Measurements from ENCODE around the gene PC. TPM values are rescaled to one million over a fixed set of nuclear protein-coding genes. Genes with fewer than 3 reads are reported as not detected.

PC gene
- total and polyA plus RNA-seq, 4 experiments from 2014 or later: 2.9 to 7.7 (median 5.4) TPM

- Histone ChIP-seq H3K4me1 (ENCODE audit: insufficient read depth, low read length) (no peaks in the 10 kb centered on the region), H3K27me3 (ENCODE audit: insufficient read depth, low read length) (no peaks in the 10 kb centered on the region), H3K9me3 (ENCODE audit: control insufficient read depth in 1 of 2, low read length in 2 of 2) (peaks cover 0 to 3% of the 10 kb centered on the region in 2 donors), H3K4me3 (ENCODE audit: low read length in 2 of 2) (no peak within 1 kb of the TSS), H3K36me3 (ENCODE audit: insufficient read depth, low read length) (no peaks in the 10 kb centered on the region), H3K27ac (ENCODE audit: low read depth, low read length) (no peak within 1 kb of the TSS)
- ChIA-PET POLR2A (ENCODE audit: partially characterized antibody) (no interaction called here), CTCF (ENCODE audit: partially characterized antibody) (interaction anchor here (1.5 kb wide), 1 partner anchor 17 kb away, joined by 4 read pairs; no protein-coding TSS in a partner anchor)
- peaks cover 8 to 12% of the 10 kb centered on the region in 2 donors for H3K27me3 Mint-ChIP-seq
- H3K9me3 Mint-ChIP-seq: peaks cover 0 to 13% (median 6%) of the 10 kb centered on the region in 8 donors
- H3K4me1 Mint-ChIP-seq: no peaks in the 10 kb centered on the region
- H3K4me3 Mint-ChIP-seq: no peak within 1 kb of the TSS
- H3K36me3 Mint-ChIP-seq: peaks cover 0 to 2% of the 10 kb centered on the region in 2 donors
- intact Hi-C loops (cut with micrococcal nuclease): loop anchor here (10.0 kb wide), 1 partner anchor 280 kb away; no protein-coding TSS in a partner anchor
- peak within 1 kb of the TSS in 1 of 7 donors; percentile 38 for H3K27ac Mint-ChIP-seq
- no peak for DNase-seq
These were observed 16.7 kb upstream of the PC start, which contains the start of gene C11orf86 for GRCh38 chr11:66974724-66975404. C11orf86 (plus strand) TSS chr11:66975304; CDS start chr11:66975363, 59 bp downstream.

- peaks cover 0 to 10% (median 3%) of the 10 kb centered on the region in 8 donors for H3K9me3 Mint-ChIP-seq
- CTCF ChIA-PET (ENCODE audit: partially characterized antibody): no interaction called here
These were observed 15.9 kb upstream of the PC start for GRCh38 chr11:66973956-66974580.

GRCh38 chr11:66971488-66971887 lies 13.3 kb upstream of the PC start:
- H3K27me3 ChIP-seq (ENCODE audit: insufficient read depth, low read length): no peaks in the 10 kb centered on the region
- Mint-ChIP-seq H3K9me3 (peaks cover 0 to 5% (median 0%) of the 10 kb centered on the region in 8 donors), H3K36me3 (no peaks in the 10 kb centered on the region), H3K27ac (no peak overlapping the region), H3K4me3 (no peak overlapping the region), H3K4me1 (no peaks in the 10 kb centered on the region), H3K27me3 (peaks cover 6 to 10% of the 10 kb centered on the region in 2 donors)
- DNase-seq: no peak
- H3K4me1 ChIP-seq (ENCODE audit: insufficient read depth, low read length): no peaks in the 10 kb centered on the region
- H3K27ac ChIP-seq (ENCODE audit: low read depth, low read length): no peak overlapping the region
- no peak overlapping the region for H3K4me3 ChIP-seq (ENCODE audit: low read length in 2 of 2)
- no peaks in the 10 kb centered on the region for H3K9me3 ChIP-seq (ENCODE audit: control insufficient read depth in 1 of 2, low read length in 2 of 2)
- ChIA-PET POLR2A (ENCODE audit: partially characterized antibody) (no interaction called here), CTCF (ENCODE audit: partially characterized antibody) (no interaction called here)
- intact Hi-C loops (cut with micrococcal nuclease): loop anchor here (10.0 kb wide), 1 partner anchor 277 kb away; no protein-coding TSS in a partner anchor
- no peaks in the 10 kb centered on the region for H3K36me3 ChIP-seq (ENCODE audit: insufficient read depth, low read length)

More at GRCh38 chr11:66973956-66974580, 15.9 kb upstream of the PC start:
- no peaks in the 10 kb centered on the region for H3K36me3 Mint-ChIP-seq
- H3K4me3 Mint-ChIP-seq: no peak overlapping the region
- H3K27ac ChIP-seq (ENCODE audit: low read depth, low read length): no peak overlapping the region
- POLR2A ChIA-PET (ENCODE audit: partially characterized antibody): no interaction called here
- H3K27me3 Mint-ChIP-seq: peaks cover 8 to 10% of the 10 kb centered on the region in 2 donors
- intact Hi-C loops (cut with micrococcal nuclease): loop anchor here (10.0 kb wide), 1 partner anchor 279 kb away; no protein-coding TSS in a partner anchor
- H3K27ac Mint-ChIP-seq: peak overlapping the region in 1 of 7 donors; percentile 38
- no peaks in the 10 kb centered on the region for H3K36me3 ChIP-seq (ENCODE audit: insufficient read depth, low read length)
- H3K27me3 ChIP-seq (ENCODE audit: insufficient read depth, low read length): no peaks in the 10 kb centered on the region
- H3K9me3 ChIP-seq (ENCODE audit: control insufficient read depth in 1 of 2, low read length in 2 of 2): peaks cover 0 to 3% of the 10 kb centered on the region in 2 donors
- DNase-seq: no peak
- no peaks in the 10 kb centered on the region for H3K4me1 ChIP-seq (ENCODE audit: insufficient read depth, low read length)
- H3K4me1 Mint-ChIP-seq: no peaks in the 10 kb centered on the region
- no peak overlapping the region for H3K4me3 ChIP-seq (ENCODE audit: low read length in 2 of 2)

- intact Hi-C loops (cut with micrococcal nuclease): loop anchor here (10.0 kb wide), 1 partner anchor 276 kb away; no protein-coding TSS in a partner anchor
- no peak overlapping the region for H3K4me3 ChIP-seq (ENCODE audit: low read length in 2 of 2)
- H3K4me1 ChIP-seq (ENCODE audit: insufficient read depth, low read length): no peaks in the 10 kb centered on the region
- H3K9me3 ChIP-seq (ENCODE audit: control insufficient read depth in 1 of 2, low read length in 2 of 2): no peaks in the 10 kb centered on the region
- no peaks in the 10 kb centered on the region for H3K36me3 Mint-ChIP-seq
- H3K27ac ChIP-seq (ENCODE audit: low read depth, low read length): no peak overlapping the region
- H3K36me3 ChIP-seq (ENCODE audit: insufficient read depth, low read length): no peaks in the 10 kb centered on the region
- DNase-seq: no peak
- H3K9me3 Mint-ChIP-seq: peaks cover 0 to 5% (median 0%) of the 10 kb centered on the region in 8 donors
- H3K4me1 Mint-ChIP-seq: peaks cover 0 to 3% (median under 1%) of the 10 kb centered on the region in 4 donors
- H3K27ac Mint-ChIP-seq: no peak overlapping the region
- H3K27me3 Mint-ChIP-seq: peaks cover 6 to 10% of the 10 kb centered on the region in 2 donors
- H3K27me3 ChIP-seq (ENCODE audit: insufficient read depth, low read length): no peaks in the 10 kb centered on the region
- no peak overlapping the region for H3K4me3 Mint-ChIP-seq
- CTCF ChIA-PET (ENCODE audit: partially characterized antibody): no interaction called here
- POLR2A ChIA-PET (ENCODE audit: partially characterized antibody): no interaction called here
These were observed 12.7 kb upstream of the PC start for GRCh38 chr11:66970807-66971442.

GRCh38 chr11:66970371-66970806 lies 12.2 kb upstream of the PC start:
- ChIA-PET POLR2A (ENCODE audit: partially characterized antibody) (no interaction called here), CTCF (ENCODE audit: partially characterized antibody) (no interaction called here)
- no peak overlapping the region for H3K27ac Mint-ChIP-seq
- Histone ChIP-seq H3K4me3 (ENCODE audit: low read length in 2 of 2) (no peak overlapping the region), H3K4me1 (ENCODE audit: insufficient read depth, low read length) (no peaks in the 10 kb centered on the region), H3K27ac (ENCODE audit: low read depth, low read length) (no peak overlapping the region), H3K9me3 (ENCODE audit: control insufficient read depth in 1 of 2, low read length in 2 of 2) (no peaks in the 10 kb centered on the region), H3K27me3 (ENCODE audit: insufficient read depth, low read length) (no peaks in the 10 kb centered on the region), H3K36me3 (ENCODE audit: insufficient read depth, low read length) (no peaks in the 10 kb centered on the region)
- H3K4me1 Mint-ChIP-seq: peaks cover 0 to 5% (median 2%) of the 10 kb centered on the region in 4 donors
- no peak overlapping the region for H3K4me3 Mint-ChIP-seq
- peaks cover 5 to 8% of the 10 kb centered on the region in 2 donors for H3K27me3 Mint-ChIP-seq
- peaks cover 0 to 5% (median 0%) of the 10 kb centered on the region in 8 donors for H3K9me3 Mint-ChIP-seq
- no peak for DNase-seq
- no peaks in the 10 kb centered on the region for H3K36me3 Mint-ChIP-seq
- intact Hi-C loops (cut with micrococcal nuclease): loop anchor here (10.0 kb wide), 1 partner anchor 276 kb away; no protein-coding TSS in a partner anchor

GRCh38 chr11:66969584-66970225 lies 11.5 kb upstream of the PC start:
- Mint-ChIP-seq H3K36me3 (no peaks in the 10 kb centered on the region), H3K9me3 (peaks cover 0 to 5% (median 0%) of the 10 kb centered on the region in 8 donors), H3K27ac (no peak overlapping the region), H3K4me3 (no peak overlapping the region), H3K4me1 (peaks cover 0 to 5% (median 2%) of the 10 kb centered on the region in 4 donors), H3K27me3 (peaks cover 5 to 8% of the 10 kb centered on the region in 2 donors)
- Histone ChIP-seq H3K27me3 (ENCODE audit: insufficient read depth, low read length) (no peaks in the 10 kb centered on the region), H3K4me3 (ENCODE audit: low read length in 2 of 2) (no peak overlapping the region), H3K4me1 (ENCODE audit: insufficient read depth, low read length) (no peaks in the 10 kb centered on the region), H3K36me3 (ENCODE audit: insufficient read depth, low read length) (no peaks in the 10 kb centered on the region), H3K27ac (ENCODE audit: low read depth, low read length) (no peak overlapping the region), H3K9me3 (ENCODE audit: control insufficient read depth in 1 of 2, low read length in 2 of 2) (no peaks in the 10 kb centered on the region)
- CTCF ChIA-PET (ENCODE audit: partially characterized antibody): no interaction called here
- DNase-seq: no peak
- POLR2A ChIA-PET (ENCODE audit: partially characterized antibody): no interaction called here
- intact Hi-C loops (cut with micrococcal nuclease): loop anchor here (10.0 kb wide), 1 partner anchor 275 kb away; no protein-coding TSS in a partner anchor
